GM19395 (cell line): Measurements from ENCODE around the gene SPEM3.
A peak's percentile ranks its signal among the peaks of the same experiment; 100 is the strongest.

ENCODE experiments used
- ATAC-seq: cut with Tn5 transposase; IDR thresholded peaks from one replicate; pipeline ENCODE4 v1.9.1; 2021; ENCODE audit warnings: mild to moderate bottlenecking, moderate library complexity; ENCODE audit not compliant: unreplicated experiment

Gene SPEM3

GRCh38 chr17:7403977-7404736 lies 24.5 kb upstream of the SPEM3 start, which contains the start of gene TMEM256:
Gene TMEM256, minus strand, starts transcription at chr17:7404097. Its CDS starts 13 bp downstream, at chr17:7404084.
- ATAC-seq = peak; percentile 88

- ATAC-seq = no peak
These were observed 23.8 kb upstream of the SPEM3 start for GRCh38 chr17:7404737-7405349.

GRCh38 chr17:7405350-7406234 lies 23.1 kb upstream of the SPEM3 start:
- no peak for ATAC-seq

GRCh38 chr17:7406235-7406825 lies 22.3 kb upstream of the SPEM3 start:
- no peak for ATAC-seq

GRCh38 chr17:7407082-7407481 lies 21.6 kb upstream of the SPEM3 start:
- ATAC-seq = no peak

GRCh38 chr17:7407485-7408251 lies 21.0 kb upstream of the SPEM3 start, which contains the start of gene NLGN2:
Gene NLGN2, plus strand, starts transcription at chr17:7407845. Its CDS starts 411 bp downstream, at chr17:7408256.
- ATAC-seq = no peak

- no peak for ATAC-seq
These were observed 20.4 kb upstream of the SPEM3 start for GRCh38 chr17:7408252-7408727.

GRCh38 chr17:7408863-7409262 lies 19.8 kb upstream of the SPEM3 start:
- ATAC-seq = no peak

- no peak for ATAC-seq
These were observed 18.9 kb upstream of the SPEM3 start for GRCh38 chr17:7409716-7410115.

- no peak for ATAC-seq
These were observed 17.8 kb upstream of the SPEM3 start for GRCh38 chr17:7410634-7411426.

GRCh38 chr17:7411427-7411750 lies 17.3 kb upstream of the SPEM3 start:
- no peak for ATAC-seq

GRCh38 chr17:7413346-7413985 lies 15.2 kb upstream of the SPEM3 start:
- ATAC-seq = no peak

GRCh38 chr17:7414837-7415236 lies 13.8 kb upstream of the SPEM3 start:
- no peak for ATAC-seq

GRCh38 chr17:7415784-7416183 lies 12.9 kb upstream of the SPEM3 start:
- ATAC-seq = no peak

GRCh38 chr17:7416323-7416722 lies 12.3 kb upstream of the SPEM3 start:
- ATAC-seq = no peak

GRCh38 chr17:7417056-7417655 lies 11.5 kb upstream of the SPEM3 start:
- no peak for ATAC-seq

- no peak for ATAC-seq
These were observed 10.0 kb upstream of the SPEM3 start for GRCh38 chr17:7418472-7419152.
